SJCRH30 (cell line): Measurements from ENCODE around the gene SLC19A1. TPM values are rescaled to one million over a fixed set of nuclear protein-coding genes. Genes with fewer than 3 reads are reported as not detected.

Source experiments
- DNase-seq, 2 experiments: peaks; one replicate each; pipeline ENCODE4 v3.0.0-alpha.2; 2015 to 2020
- H3K27ac ChIP-seq: fragments of 250-450 bp; sonication (Bioruptor Pico); 2 replicates; pipeline ENCODE4 v1.5.1; 2020; ENCODE audit warnings: mild to moderate bottlenecking, moderate library complexity
- H3K27me3 ChIP-seq: fragments of 250-450 bp; sonication (Bioruptor Pico); 2 replicates; pipeline ENCODE4 v1.5.1; 2020; ENCODE audit warnings: mild to moderate bottlenecking, moderate library complexity
- H3K36me3 ChIP-seq: fragments of 250-450 bp; sonication (Bioruptor Pico); 2 replicates; pipeline ENCODE4 v1.5.1; 2020; ENCODE audit warnings: mild to moderate bottlenecking, moderate library complexity
- H3K4me1 ChIP-seq: fragments of 250-450 bp; sonication (Bioruptor Pico); 2 replicates; pipeline ENCODE4 v1.5.1; 2020; ENCODE audit warnings: mild to moderate bottlenecking, moderate library complexity
- H3K4me3 ChIP-seq: fragments of 250-450 bp; sonication (Bioruptor Pico); 2 replicates; pipeline ENCODE4 v1.5.1; 2020; ENCODE audit warnings: mild to moderate bottlenecking, moderate library complexity
- H3K9me3 ChIP-seq: fragments of 250-450 bp; sonication (Bioruptor Pico); replicated peaks from 2 replicates; pipeline ENCODE4 v1.5.1; 2020; ENCODE audit warnings: mild to moderate bottlenecking, moderate library complexity
- total RNA-seq: library from RNA; depleted of rRNA; stranded (reverse); fragments of >200 nt; shearing (Covaris generic); gene quantifications from 2 replicates; pipeline ENCODE4 v1.2.3, GENCODE V29; 2014

Gene SLC19A1
- total RNA-seq, 1 experiment from 2014 or later: 27.6 TPM

DNA sequence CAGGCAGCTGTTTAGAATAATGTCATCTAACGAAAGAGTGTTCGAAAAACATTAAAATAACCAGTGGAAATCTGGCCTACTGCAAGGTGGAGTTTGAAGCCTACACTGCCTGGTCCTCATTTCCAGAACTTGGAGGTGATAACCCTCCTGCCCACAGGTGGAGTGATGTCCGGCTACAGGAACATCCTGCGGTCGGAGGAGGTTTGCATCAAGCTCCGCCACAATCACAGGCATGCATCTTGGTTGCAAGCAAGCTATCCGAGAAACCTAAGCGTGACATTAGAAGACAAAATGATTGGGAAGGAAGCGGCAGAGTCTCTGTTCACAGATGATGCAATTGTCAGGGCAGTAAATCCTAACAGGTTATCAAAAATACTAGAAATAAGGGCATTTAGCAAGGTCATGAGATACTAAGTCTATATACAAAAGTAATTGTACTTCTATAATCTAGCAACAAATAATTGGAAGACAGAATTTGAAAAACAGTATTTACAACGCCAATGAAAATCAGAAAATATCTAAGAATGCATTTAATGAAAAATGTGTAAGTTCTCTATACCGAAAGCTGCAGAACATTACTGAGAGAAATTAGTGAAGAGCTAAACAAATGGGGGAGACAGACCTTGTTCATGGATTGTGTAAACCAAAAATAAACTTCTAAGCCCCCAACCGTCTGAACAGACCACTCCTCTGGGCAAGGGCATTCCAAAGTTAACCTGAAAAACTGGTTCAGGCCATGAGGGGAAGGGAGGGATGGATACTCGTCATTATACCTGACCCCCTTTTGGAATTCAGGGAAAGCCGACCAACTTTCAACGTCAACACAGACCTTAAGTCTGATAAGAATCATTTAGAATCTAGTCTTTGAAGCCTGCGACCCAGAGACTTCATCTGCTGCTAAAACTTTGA, 4.7 kb upstream of the SLC19A1 start:
- Histone ChIP-seq H3K4me3 (no peak overlapping the region), H3K27me3 (peaks cover 17% of the 10 kb centered on the region), H3K27ac (no peak overlapping the region), H3K4me1 (peaks cover 4% of the 10 kb centered on the region; the same call in 1 of the 2 replicates), H3K36me3 (no peaks in the 10 kb centered on the region), H3K9me3 (no peaks in the 10 kb centered on the region)
- DNase-seq: no peak

DNA sequence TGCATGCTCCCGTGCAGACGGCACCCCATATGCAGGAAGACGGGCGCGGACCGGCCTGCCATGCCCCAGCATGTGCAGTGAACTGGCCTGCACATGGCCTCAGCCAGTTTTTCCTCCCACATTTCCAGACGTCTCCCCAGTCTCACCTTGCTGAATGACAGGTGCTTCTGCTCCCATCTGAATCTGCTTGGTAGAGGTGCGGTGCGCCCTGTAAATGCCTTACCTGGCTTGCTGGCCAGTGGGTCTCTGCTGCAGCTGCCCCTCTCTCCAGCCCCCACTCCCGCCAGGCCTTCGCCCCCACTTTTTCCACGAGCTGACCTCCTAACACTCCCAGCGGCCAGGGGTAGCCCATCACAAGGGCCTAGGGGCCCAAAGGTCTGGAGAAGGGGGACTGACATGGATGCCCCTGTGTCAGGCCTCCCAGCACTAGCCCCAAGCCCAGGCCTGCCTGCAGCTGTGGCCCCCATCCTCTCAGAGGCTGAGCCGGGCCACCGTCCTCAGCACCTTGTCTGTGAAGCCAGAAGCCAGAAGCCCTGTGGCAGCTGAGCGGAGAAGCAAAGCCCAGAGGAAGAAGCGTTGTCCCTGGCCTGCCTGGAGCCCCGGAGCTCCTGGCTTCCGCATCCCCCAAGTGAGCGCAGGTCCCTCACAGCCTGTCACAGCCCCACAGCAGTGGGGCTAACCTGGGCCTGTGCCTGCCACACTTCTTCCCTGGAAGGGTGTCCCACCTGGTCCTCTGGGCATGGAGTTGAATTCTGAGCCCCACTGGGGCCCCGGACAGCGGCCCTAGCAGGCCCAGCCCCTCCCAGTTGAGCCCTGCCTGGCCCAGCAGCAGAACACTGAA, 3.7 kb upstream of the SLC19A1 start:
- Histone ChIP-seq H3K4me3 (no peak overlapping the region), H3K27ac (no peak overlapping the region), H3K36me3 (no peaks in the 10 kb centered on the region), H3K27me3 (peaks cover 9% of the 10 kb centered on the region), H3K9me3 (no peaks in the 10 kb centered on the region), H3K4me1 (peaks cover 8% of the 10 kb centered on the region; the same call in 1 of the 2 replicates)
- no peak for DNase-seq

DNA sequence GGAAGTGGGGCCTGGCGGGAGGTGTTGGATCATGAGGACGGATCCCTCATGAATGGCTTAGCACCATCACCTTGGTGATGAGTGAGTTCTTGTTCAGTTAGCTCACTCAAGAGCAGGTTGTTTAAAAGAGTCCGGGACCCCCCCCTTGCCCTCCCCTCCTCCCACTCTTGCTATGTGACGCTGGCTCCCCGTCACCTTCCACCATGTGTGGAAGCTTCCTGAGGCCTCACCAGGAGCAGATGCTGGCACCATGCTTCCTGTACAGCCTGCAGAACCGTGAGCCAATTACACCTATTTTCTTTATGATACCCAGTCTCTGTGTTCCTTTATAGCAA, 3.0 kb upstream of the SLC19A1 start:
- no peak for DNase-seq
- Histone ChIP-seq H3K4me1 (peaks cover 8% of the 10 kb centered on the region; the same call in 1 of the 2 replicates), H3K9me3 (no peaks in the 10 kb centered on the region), H3K4me3 (no peak overlapping the region), H3K27me3 (peaks cover 6% of the 10 kb centered on the region; the same call in 1 of the 2 replicates), H3K36me3 (no peaks in the 10 kb centered on the region), H3K27ac (no peak overlapping the region)

DNA sequence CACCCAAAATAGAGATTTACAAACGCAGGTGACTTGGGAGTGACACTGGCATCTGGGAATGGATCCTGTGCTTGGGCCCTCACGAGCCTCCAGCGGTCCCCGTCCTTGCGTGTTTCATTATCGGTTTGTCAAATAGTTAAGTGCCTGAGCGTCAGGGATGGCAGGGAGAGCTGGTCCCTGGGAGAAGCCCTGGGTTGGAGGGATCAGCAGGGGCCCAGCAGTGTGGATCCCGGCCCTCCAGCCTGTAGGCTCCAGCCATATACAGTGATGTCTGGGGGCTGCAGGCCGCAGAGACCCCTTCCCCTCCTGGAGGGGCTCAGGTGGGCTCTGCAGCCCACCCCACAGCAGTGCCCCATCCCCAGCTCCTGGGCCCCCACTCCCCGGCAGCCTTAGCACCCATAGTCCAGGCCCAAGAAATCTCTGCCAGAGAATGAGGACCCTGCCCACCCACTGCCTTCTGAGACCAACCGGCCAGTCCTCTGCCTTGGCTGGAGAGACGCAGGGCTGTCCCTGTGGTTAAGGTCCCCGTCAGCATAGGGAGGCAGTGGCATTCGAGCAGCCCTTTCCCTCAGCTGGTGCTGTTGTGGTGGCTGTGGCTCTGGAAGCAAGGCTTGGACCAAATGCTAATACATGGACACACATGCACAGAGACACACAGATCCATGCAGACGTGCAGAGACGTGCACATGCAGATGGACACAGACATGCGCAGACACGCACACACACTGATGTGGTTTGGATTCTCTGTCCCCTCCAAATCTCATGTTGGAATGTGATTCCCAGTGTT, 2.4 kb upstream of the SLC19A1 start:
- no peak overlapping the region for H3K27ac ChIP-seq
- peaks cover 8% of the 10 kb centered on the region; the same call in 1 of the 2 replicates for H3K4me1 ChIP-seq
- no peaks in the 10 kb centered on the region for H3K9me3 ChIP-seq
- peaks cover 5% of the 10 kb centered on the region; the same call in 1 of the 2 replicates for H3K27me3 ChIP-seq
- no peak for DNase-seq
- peak overlapping the region; percentile 21; the same call in 1 of the 2 replicates for H3K4me3 ChIP-seq
- H3K36me3 ChIP-seq: no peaks in the 10 kb centered on the region

GRCh38 chr21:45543710-45544448, 1.6 kb upstream of the SLC19A1 start:
- peaks cover 5% of the 10 kb centered on the region; the same call in 1 of the 2 replicates for H3K27me3 ChIP-seq
- no peak overlapping the region for H3K27ac ChIP-seq
- H3K36me3 ChIP-seq: no peaks in the 10 kb centered on the region
- peak; percentile 54 to 77 for DNase-seq
- H3K4me1 ChIP-seq: peaks cover 8% of the 10 kb centered on the region; the same call in 1 of the 2 replicates
- H3K9me3 ChIP-seq: no peaks in the 10 kb centered on the region
- H3K4me3 ChIP-seq: peak overlapping the region; percentile 21

DNA sequence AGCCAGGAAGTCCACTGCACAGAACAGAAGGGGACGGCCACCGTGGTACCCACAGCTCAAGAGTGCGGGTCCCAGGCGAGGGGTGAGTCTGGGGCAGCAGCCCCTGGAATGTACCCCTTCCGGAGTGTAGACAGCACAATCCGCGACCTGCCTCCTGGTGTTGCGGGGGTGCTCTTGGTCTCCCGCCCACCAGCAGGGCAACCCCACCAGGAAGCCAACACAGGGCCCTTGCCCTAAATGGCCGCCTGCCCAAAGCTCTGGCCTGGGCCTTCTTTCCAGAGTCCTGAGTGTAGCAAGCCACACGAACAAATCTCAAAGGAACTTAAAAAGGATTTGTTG, 1.1 kb upstream of the SLC19A1 start:
- H3K27ac ChIP-seq: no peak overlapping the region
- DNase-seq: peak in 1 of 2 experiments; percentile 3
- H3K4me1 ChIP-seq: peaks cover 8% of the 10 kb centered on the region; the same call in 1 of the 2 replicates
- peak overlapping the region; percentile 21; the same call in 1 of the 2 replicates for H3K4me3 ChIP-seq
- H3K36me3 ChIP-seq: no peaks in the 10 kb centered on the region
- H3K9me3 ChIP-seq: no peaks in the 10 kb centered on the region
- H3K27me3 ChIP-seq: peaks cover under 1% of the 10 kb centered on the region; the same call in 1 of the 2 replicates

GRCh38 chr21:45542667-45543370, 579 bp upstream of the SLC19A1 start:
- H3K27ac ChIP-seq: no peak overlapping the region
- H3K36me3 ChIP-seq: no peaks in the 10 kb centered on the region
- H3K4me3 ChIP-seq: peak overlapping the region; percentile 80
- no peaks in the 10 kb centered on the region for H3K27me3 ChIP-seq
- DNase-seq: peak in 1 of 2 experiments; percentile 7
- no peaks in the 10 kb centered on the region for H3K9me3 ChIP-seq
- H3K4me1 ChIP-seq: peaks cover 8% of the 10 kb centered on the region; the same call in 1 of the 2 replicates

- no peaks in the 10 kb centered on the region for H3K36me3 ChIP-seq
- H3K27ac ChIP-seq: peak overlapping the region; percentile 35
- H3K9me3 ChIP-seq: no peaks in the 10 kb centered on the region
- H3K4me3 ChIP-seq: peak overlapping the region; percentile 80
- peak; percentile 64 to 70 for DNase-seq
- peaks cover 8% of the 10 kb centered on the region; the same call in 1 of the 2 replicates for H3K4me1 ChIP-seq
- no peaks in the 10 kb centered on the region for H3K27me3 ChIP-seq
These were observed 810 bp downstream of the SLC19A1 start for GRCh38 chr21:45541221-45542039.

- Histone ChIP-seq H3K36me3 (no peaks in the 10 kb centered on the region), H3K4me1 (peaks cover 8% of the 10 kb centered on the region; the same call in 1 of the 2 replicates), H3K27ac (no peak overlapping the region), H3K4me3 (no peak overlapping the region), H3K27me3 (no peaks in the 10 kb centered on the region), H3K9me3 (no peaks in the 10 kb centered on the region)
- DNase-seq: no peak
These were observed 1.7 kb downstream of the SLC19A1 start for GRCh38 chr21:45540601-45540970.

- no peak overlapping the region for H3K27ac ChIP-seq
- no peak for DNase-seq
- H3K36me3 ChIP-seq: no peaks in the 10 kb centered on the region
- no peaks in the 10 kb centered on the region for H3K27me3 ChIP-seq
- no peaks in the 10 kb centered on the region for H3K9me3 ChIP-seq
- peaks cover 8% of the 10 kb centered on the region; the same call in 1 of the 2 replicates for H3K4me1 ChIP-seq
- H3K4me3 ChIP-seq: no peak overlapping the region
These were observed 2.2 kb downstream of the SLC19A1 start for GRCh38 chr21:45539796-45540600.

DNA sequence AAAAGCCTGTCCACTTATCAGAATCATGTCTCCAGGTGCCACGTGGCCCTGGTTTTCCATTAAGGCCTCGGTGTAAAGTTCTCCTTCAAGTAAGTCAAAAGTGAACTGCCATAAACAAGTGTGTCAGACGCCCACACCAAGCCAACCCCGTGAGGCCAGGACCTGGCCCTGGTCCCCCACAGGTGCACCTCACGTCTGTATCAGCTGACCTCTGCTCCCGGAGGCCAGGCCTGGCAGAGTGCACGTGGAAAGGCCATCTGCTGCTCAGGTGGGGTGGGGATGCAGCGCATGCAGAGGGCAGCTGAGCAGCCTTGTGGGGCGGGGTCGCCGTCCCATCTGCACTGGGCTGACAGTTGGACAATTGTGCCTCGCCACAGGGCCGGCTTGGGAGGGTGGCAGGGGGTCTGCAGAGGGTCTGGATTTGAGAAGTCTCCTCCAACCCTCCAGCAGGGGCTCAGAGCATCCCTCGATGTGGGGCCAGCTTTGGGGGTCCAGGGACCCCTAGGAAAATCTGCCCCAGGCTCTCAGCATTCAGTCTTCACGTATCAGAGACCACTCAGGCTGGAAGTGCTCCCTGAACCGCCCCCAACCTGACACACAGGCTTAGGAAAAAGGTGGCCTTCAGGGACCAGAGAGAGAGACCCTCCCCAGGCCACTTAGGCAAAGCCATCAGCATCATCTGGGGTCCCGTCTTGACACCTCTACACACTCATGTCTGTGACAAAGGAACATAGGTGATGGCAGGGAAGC, 3.0 kb downstream of the SLC19A1 start:
- Histone ChIP-seq H3K36me3 (no peaks in the 10 kb centered on the region; the same call in 1 of the 2 replicates), H3K4me1 (peaks cover 8% of the 10 kb centered on the region; the same call in 1 of the 2 replicates), H3K9me3 (no peaks in the 10 kb centered on the region), H3K4me3 (no peak overlapping the region), H3K27ac (no peak overlapping the region), H3K27me3 (no peaks in the 10 kb centered on the region)
- no peak for DNase-seq
